OCI-LY1 (cell line): ENCODE data around the gene ACADM.

Experiments used
- H2AFZ ChIP-seq: fragments of 200-600 bp; sonication (generic), shearing (Covaris generic); 2 replicates; pipeline ENCODE4 v1.6.0; 2014; ENCODE audit warnings: antibody characterized with exemption, mild to moderate bottlenecking, low read length
- H3F3A ChIP-seq: fragments of 200-600 bp; sonication (generic), shearing (Covaris generic); 2 replicates; pipeline ENCODE4 v1.6.0; 2014; ENCODE audit warnings: mild to moderate bottlenecking, antibody characterized with exemption, low read length, moderate library complexity; ENCODE audit not compliant: insufficient read depth
- H3K27ac ChIP-seq: fragments of 200-600 bp; sonication (generic); 2 replicates; pipeline ENCODE4 v1.5.1; 2014; ENCODE audit warnings: low read length, mixed run types, mild to moderate bottlenecking, low read depth; ENCODE audit not compliant: poor library complexity, severe bottlenecking
- H3K27me3 ChIP-seq: fragments of 200-600 bp; sonication (generic); 2 replicates; pipeline ENCODE4 v1.6.0; 2014; ENCODE audit warnings: antibody characterized with exemption, mild to moderate bottlenecking, low read length, moderate library complexity; ENCODE audit not compliant: insufficient read depth
- H3K36me3 ChIP-seq: fragments of 200-600 bp; sonication (generic); 2 replicates; pipeline ENCODE4 v1.6.1; 2014; ENCODE audit warnings: mild to moderate bottlenecking, antibody characterized with exemption, low read length, moderate library complexity, mixed read lengths; ENCODE audit not compliant: insufficient read depth
- H3K4me1 ChIP-seq: fragments of 200-600 bp; sonication (generic); 2 replicates; pipeline ENCODE4 v1.5.1; 2014; ENCODE audit warnings: mild to moderate bottlenecking, low read length, moderate library complexity; ENCODE audit not compliant: insufficient read depth, severe bottlenecking
- H3K4me2 ChIP-seq: fragments of 200-600 bp; sonication (generic), shearing (Covaris generic); 2 replicates; pipeline ENCODE4 v1.6.1; 2014; ENCODE audit warnings: low read length
- H3K4me3 ChIP-seq: fragments of 200-600 bp; sonication (generic); 2 replicates; pipeline ENCODE4 v1.5.1; 2014; ENCODE audit warnings: low read length, low read depth, mild to moderate bottlenecking, mixed read lengths; ENCODE audit not compliant: poor library complexity, severe bottlenecking
- H3K79me2 ChIP-seq: fragments of 200-600 bp; shearing (Covaris generic); 2 replicates; pipeline ENCODE4 v1.6.1; 2016; ENCODE audit warnings: mixed run types, low read length, mixed read lengths; ENCODE audit not compliant: insufficient read depth
- H3K9ac ChIP-seq: fragments of 200-600 bp; sonication (generic), shearing (Covaris generic); 2 replicates; pipeline ENCODE4 v1.6.1; 2014; ENCODE audit warnings: mild to moderate bottlenecking, low read length, mixed read lengths
- H3K9me2 ChIP-seq: fragments of 200-600 bp; sonication (generic), shearing (Covaris generic); 2 replicates; pipeline ENCODE4 v1.6.1; 2014; ENCODE audit warnings: low read depth, mild to moderate bottlenecking, low read length, mixed read lengths
- H3K9me3 ChIP-seq: fragments of 200-600 bp; shearing (Covaris generic); 2 replicates; pipeline ENCODE4 v1.6.1; 2014; ENCODE audit warnings: low read length, mixed read lengths
- H4K20me1 ChIP-seq: fragments of 200-600 bp; sonication (generic), shearing (Covaris generic); 2 replicates; pipeline ENCODE4 v1.6.0; 2016; ENCODE audit warnings: mild to moderate bottlenecking, low read length; ENCODE audit not compliant: insufficient read depth
- CTCF ChIP-seq: fragments of 200-600 bp; sonication (generic), shearing (Covaris generic); IDR thresholded peaks from 2 replicates; pipeline ENCODE4 v1.5.1; 2017; ENCODE audit warnings: mild to moderate bottlenecking, antibody characterized with exemption, low read length, moderate library complexity, mixed read lengths
- EZH2 ChIP-seq: fragments of 200-600 bp; sonication (generic), shearing (Covaris generic); IDR thresholded peaks from 2 replicates; pipeline ENCODE4 v1.8.0; 2017; ENCODE audit warnings: borderline replicate concordance, mixed run types, mild to moderate bottlenecking, antibody characterized with exemption, low read length, moderate library complexity, mixed read lengths

ACADM gene

GRCh38 chr1:75725266-75725665 is 757 bp downstream of the ACADM start:
- Histone ChIP-seq H4K20me1 (no peaks in the 10 kb centered on the region), H3K9ac (peak overlapping the region; percentile 88), H3K4me3 (peak overlapping the region; percentile 79), H3K4me2 (peak overlapping the region; percentile 69), H3K27me3 (no peaks in the 10 kb centered on the region), H3K9me3 (0 out of 2 replicates have a peak, but pooled peaks cover 3% of the 10 kb centered on the region), H3K36me3 (peaks cover 17% of the 10 kb centered on the region), H2AFZ (no peak overlapping the region), H3K4me1 (peaks cover 36% of the 10 kb centered on the region), H3K9me2 (no peaks in the 10 kb centered on the region), H3F3A (0 out of 2 replicates have a peak, but pooled peaks cover 4% of the 10 kb centered on the region), H3K79me2 (peaks cover 52% of the 10 kb centered on the region), H3K27ac (peak overlapping the region; percentile 94)
- TF ChIP-seq EZH2, result no peak
- no peak for TF ChIP-seq CTCF

- H3K4me3 ChIP-seq, result peak overlapping the region; percentile 79
- H3K4me1 ChIP-seq, result peaks cover 36% of the 10 kb centered on the region
- no peaks in the 10 kb centered on the region for H4K20me1 ChIP-seq
- no peak overlapping the region for H2AFZ ChIP-seq
- H3K27me3 ChIP-seq, result no peaks in the 10 kb centered on the region
- no peak for TF ChIP-seq CTCF
- TF ChIP-seq EZH2, result no peak
- H3K9ac ChIP-seq, result peak overlapping the region; percentile 88
- H3K36me3 ChIP-seq, result peaks cover 23% of the 10 kb centered on the region
- H3K9me2 ChIP-seq, result no peaks in the 10 kb centered on the region
- peaks cover 57% of the 10 kb centered on the region for H3K79me2 ChIP-seq
- peak overlapping the region; percentile 94 for H3K27ac ChIP-seq
- H3K4me2 ChIP-seq, result peak overlapping the region; percentile 69
- 0 out of 2 replicates have a peak, but pooled peaks cover 3% of the 10 kb centered on the region for H3K9me3 ChIP-seq
- 0 out of 2 replicates have a peak, but pooled peaks cover 4% of the 10 kb centered on the region for H3F3A ChIP-seq
Measured at GRCh38 chr1:75725861-75726361, 1.4 kb downstream of the ACADM start.

- TF ChIP-seq CTCF, result no peak
- TF ChIP-seq EZH2, result no peak
- H3K4me2 ChIP-seq, result peak overlapping the region; percentile 69
- H3K36me3 ChIP-seq, result peaks cover 38% of the 10 kb centered on the region
- peaks cover 36% of the 10 kb centered on the region for H3K4me1 ChIP-seq
- no peaks in the 10 kb centered on the region for H3K27me3 ChIP-seq
- peak overlapping the region; percentile 45 for H3K9ac ChIP-seq
- H2AFZ ChIP-seq, result no peak overlapping the region
- H3K9me2 ChIP-seq, result no peaks in the 10 kb centered on the region
- H3K9me3 ChIP-seq, result 0 out of 2 replicates have a peak, but pooled peaks cover 3% of the 10 kb centered on the region
- H3K27ac ChIP-seq, result peak overlapping the region; percentile 94
- peaks cover 67% of the 10 kb centered on the region for H3K79me2 ChIP-seq
- peak overlapping the region; percentile 79 for H3K4me3 ChIP-seq
- 0 out of 2 replicates have a peak, but pooled peaks cover 3% of the 10 kb centered on the region for H4K20me1 ChIP-seq
- 0 out of 2 replicates have a peak, but pooled peaks cover 4% of the 10 kb centered on the region for H3F3A ChIP-seq
Measured at GRCh38 chr1:75727571-75727970, 3.1 kb downstream of the ACADM start.
